Activated T-cell treated with anti-CD3 and anti-CD28 coated beads, Interleukin-2, amount 50 U/mL, for 4 hours (primary cell): ENCODE results near the gene AAK1. TPM values are rescaled to one million over a fixed set of nuclear protein-coding genes. Genes with fewer than 3 reads are reported as not detected.

ENCODE experiments used
- ATAC-seq, 2 donors: fragments of 200-7000 bp; cut with Tn5 transposase; one replicate each; pipeline ENCODE4 v1.10.0; 2021
- DNase-seq: peaks from one replicate; pipeline ENCODE4 v3.0.0-alpha.2; 2020
- H3K27me3 Mint-ChIP-seq: one replicate; pipeline ENCODE4 v1.8.0; 2021; ENCODE audit warnings: low read depth, mixed read lengths
- H3K36me3 Mint-ChIP-seq: one replicate; pipeline ENCODE4 v1.8.0; 2022; ENCODE audit warnings: mixed read lengths; ENCODE audit not compliant: insufficient read depth
- H3K4me1 Mint-ChIP-seq: one replicate; pipeline ENCODE4 v1.8.0; 2021; ENCODE audit warnings: low read depth, mixed read lengths
- H3K4me3 Mint-ChIP-seq: one replicate; pipeline ENCODE4 v1.8.0; 2021; ENCODE audit warnings: mild to moderate bottlenecking, moderate library complexity, mixed read lengths
- H3K9me3 Mint-ChIP-seq: one replicate; pipeline ENCODE4 v1.8.0; 2021; ENCODE audit warnings: mixed read lengths
- total RNA-seq, 3 donors: library from RNA; stranded (reverse); gene quantifications; one replicate each; pipeline ENCODE4 v1.2.1, GENCODE V29; 2021

Gene AAK1
- total RNA-seq, 3 donors from 2014 or later = 46.1 to 54.5 (median 51.6) TPM

GRCh38 chr2:69524799-69525198 lies 118.7 kb downstream of the AAK1 start:
- Mint-ChIP-seq H3K36me3 (peaks cover 40% of the 10 kb centered on the region), H3K4me1 (no peaks in the 10 kb centered on the region), H3K9me3 (no peaks in the 10 kb centered on the region), H3K4me3 (no peak overlapping the region), H3K27me3 (no peaks in the 10 kb centered on the region)
- no peak for ATAC-seq
- no peak for DNase-seq

DNA sequence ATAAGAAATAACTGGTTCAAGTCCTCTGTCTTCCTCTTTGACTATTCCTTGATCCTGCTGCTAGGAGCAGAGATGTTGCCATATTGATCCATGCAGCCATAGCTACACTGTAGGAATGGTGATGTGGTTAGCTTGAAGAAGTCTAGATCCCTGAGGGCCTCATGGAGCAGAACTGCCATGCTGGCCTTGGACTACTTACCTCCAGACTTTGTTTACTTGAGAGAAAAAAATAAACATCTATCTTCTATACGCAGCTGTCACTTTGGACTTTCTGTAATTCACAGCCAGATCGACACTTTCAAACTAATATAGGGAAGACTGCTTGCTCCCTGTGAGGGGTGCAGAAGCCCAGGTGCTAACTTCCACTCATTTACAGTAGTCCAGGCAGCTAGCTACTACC lies 121.8 kb downstream of the AAK1 start:
- Mint-ChIP-seq H3K9me3 (no peaks in the 10 kb centered on the region), H3K36me3 (peaks cover 49% of the 10 kb centered on the region), H3K4me1 (no peaks in the 10 kb centered on the region), H3K27me3 (no peaks in the 10 kb centered on the region), H3K4me3 (no peak overlapping the region)
- ATAC-seq (no peak), DNase-seq (no peak)

DNA sequence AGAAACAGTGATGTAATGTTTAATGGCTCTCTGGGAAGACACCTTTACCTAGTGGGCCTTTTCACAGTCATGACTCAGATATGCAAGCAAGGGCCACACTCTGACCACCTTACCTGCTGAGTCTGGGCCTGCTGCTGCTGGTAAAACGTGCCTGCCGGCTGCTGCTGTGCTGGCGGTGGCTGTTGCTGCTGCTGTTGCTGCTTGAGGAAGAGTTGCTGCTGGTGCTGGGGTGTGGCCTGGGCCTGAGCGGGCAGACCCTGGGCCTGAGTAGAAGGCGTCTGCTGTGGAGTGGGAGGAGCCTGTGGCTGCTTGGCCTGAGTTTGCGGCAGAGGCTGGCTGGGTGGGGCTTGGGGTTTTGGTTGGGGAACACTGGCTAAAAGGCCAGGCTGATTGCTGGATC lies 124.7 kb downstream of the AAK1 start:
- Mint-ChIP-seq H3K4me3 (no peak overlapping the region), H3K36me3 (peaks cover 60% of the 10 kb centered on the region), H3K4me1 (no peaks in the 10 kb centered on the region), H3K9me3 (no peaks in the 10 kb centered on the region), H3K27me3 (no peaks in the 10 kb centered on the region)
- ATAC-seq = no peak
- no peak for DNase-seq

DNA sequence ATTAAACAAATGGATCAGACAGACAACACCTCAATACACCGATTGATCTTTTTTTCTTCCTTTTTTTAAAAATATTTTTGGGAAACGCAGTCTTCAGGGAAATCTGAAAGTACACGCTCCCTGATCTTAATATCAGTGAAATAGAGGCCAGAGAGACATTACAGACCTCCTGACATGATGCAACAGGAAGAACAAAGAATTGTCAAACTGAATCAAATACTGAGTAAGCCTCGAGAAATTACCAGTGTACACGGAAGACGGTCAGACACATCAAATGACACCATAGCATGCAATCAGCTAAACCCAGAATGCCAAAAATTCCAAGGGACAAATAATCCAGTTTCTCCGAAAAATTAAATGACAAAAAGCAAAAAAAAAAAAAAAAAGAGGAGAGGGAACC lies 126.1 kb downstream of the AAK1 start:
- no peaks in the 10 kb centered on the region for H3K9me3 Mint-ChIP-seq
- ATAC-seq = no peak
- H3K4me1 Mint-ChIP-seq = no peaks in the 10 kb centered on the region
- peaks cover 65% of the 10 kb centered on the region for H3K36me3 Mint-ChIP-seq
- H3K4me3 Mint-ChIP-seq = no peak overlapping the region
- DNase-seq = no peak
- H3K27me3 Mint-ChIP-seq = no peaks in the 10 kb centered on the region

DNA sequence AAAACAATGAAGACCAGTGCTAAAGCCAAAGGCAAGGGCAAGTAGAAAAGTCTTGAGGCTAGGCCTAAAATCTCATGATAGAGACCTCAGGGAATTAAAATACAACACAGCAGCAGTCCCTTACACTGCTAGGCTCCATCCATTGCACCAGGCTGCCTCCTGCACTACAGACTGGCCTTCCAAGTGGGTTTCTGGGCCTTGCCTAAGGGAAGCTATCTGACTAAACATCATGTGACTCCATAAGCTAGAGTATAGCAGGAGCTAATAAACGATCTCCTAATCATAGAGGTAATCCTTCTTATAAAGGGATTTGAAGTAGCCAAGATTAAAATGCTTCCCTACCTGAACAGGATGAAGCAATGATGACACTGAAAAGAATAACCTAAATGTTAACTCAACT lies 128.7 kb downstream of the AAK1 start:
- peaks cover 6% of the 10 kb centered on the region for H3K9me3 Mint-ChIP-seq
- H3K4me1 Mint-ChIP-seq = no peaks in the 10 kb centered on the region
- H3K36me3 Mint-ChIP-seq = peaks cover 73% of the 10 kb centered on the region
- no peak for DNase-seq
- no peaks in the 10 kb centered on the region for H3K27me3 Mint-ChIP-seq
- H3K4me3 Mint-ChIP-seq = no peak overlapping the region
- no peak for ATAC-seq

GRCh38 chr2:69514406-69514805 lies 129.1 kb downstream of the AAK1 start:
- H3K9me3 Mint-ChIP-seq = peaks cover 6% of the 10 kb centered on the region
- no peak for DNase-seq
- H3K27me3 Mint-ChIP-seq = no peaks in the 10 kb centered on the region
- H3K4me3 Mint-ChIP-seq = no peak overlapping the region
- peaks cover 74% of the 10 kb centered on the region for H3K36me3 Mint-ChIP-seq
- no peak for ATAC-seq
- peaks cover 3% of the 10 kb centered on the region for H3K4me1 Mint-ChIP-seq

GRCh38 chr2:69512446-69512845 lies 131.1 kb downstream of the AAK1 start:
- DNase-seq (no peak), ATAC-seq (no peak)
- Mint-ChIP-seq H3K36me3 (peaks cover 80% of the 10 kb centered on the region), H3K9me3 (peaks cover 6% of the 10 kb centered on the region), H3K4me1 (peaks cover 22% of the 10 kb centered on the region), H3K4me3 (no peak overlapping the region), H3K27me3 (no peaks in the 10 kb centered on the region)

GRCh38 chr2:69510204-69510603 lies 133.3 kb downstream of the AAK1 start:
- peaks cover 81% of the 10 kb centered on the region for H3K36me3 Mint-ChIP-seq

GRCh38 chr2:69509750-69510140 lies 133.8 kb downstream of the AAK1 start:
- H3K4me3 Mint-ChIP-seq = no peak overlapping the region
- ATAC-seq (peak in 1 of 2 donors; percentile 33), DNase-seq (no peak)
- H3K27me3 Mint-ChIP-seq = no peaks in the 10 kb centered on the region
- H3K4me1 Mint-ChIP-seq = peaks cover 33% of the 10 kb centered on the region
- peaks cover 6% of the 10 kb centered on the region for H3K9me3 Mint-ChIP-seq
- H3K36me3 Mint-ChIP-seq = peaks cover 79% of the 10 kb centered on the region

More at GRCh38 chr2:69510204-69510603, 133.3 kb downstream of the AAK1 start:
- ATAC-seq (no peak), DNase-seq (no peak)
- Mint-ChIP-seq H3K4me1 (peaks cover 33% of the 10 kb centered on the region), H3K27me3 (no peaks in the 10 kb centered on the region), H3K9me3 (peaks cover 6% of the 10 kb centered on the region), H3K4me3 (no peak overlapping the region)

GRCh38 chr2:69509011-69509749 lies 134.4 kb downstream of the AAK1 start:
- Mint-ChIP-seq H3K4me1 (peaks cover 33% of the 10 kb centered on the region), H3K4me3 (no peak overlapping the region), H3K9me3 (peaks cover 6% of the 10 kb centered on the region), H3K27me3 (no peaks in the 10 kb centered on the region), H3K36me3 (peaks cover 74% of the 10 kb centered on the region)
- no peak for DNase-seq
- no peak for ATAC-seq

- Mint-ChIP-seq H3K36me3 (peaks cover 48% of the 10 kb centered on the region), H3K4me3 (no peak overlapping the region), H3K4me1 (peaks cover 41% of the 10 kb centered on the region), H3K9me3 (peaks cover 5% of the 10 kb centered on the region), H3K27me3 (no peaks in the 10 kb centered on the region)
- ATAC-seq = no peak
- DNase-seq = no peak
Measured at GRCh38 chr2:69505710-69506109, 137.8 kb downstream of the AAK1 start.

DNA sequence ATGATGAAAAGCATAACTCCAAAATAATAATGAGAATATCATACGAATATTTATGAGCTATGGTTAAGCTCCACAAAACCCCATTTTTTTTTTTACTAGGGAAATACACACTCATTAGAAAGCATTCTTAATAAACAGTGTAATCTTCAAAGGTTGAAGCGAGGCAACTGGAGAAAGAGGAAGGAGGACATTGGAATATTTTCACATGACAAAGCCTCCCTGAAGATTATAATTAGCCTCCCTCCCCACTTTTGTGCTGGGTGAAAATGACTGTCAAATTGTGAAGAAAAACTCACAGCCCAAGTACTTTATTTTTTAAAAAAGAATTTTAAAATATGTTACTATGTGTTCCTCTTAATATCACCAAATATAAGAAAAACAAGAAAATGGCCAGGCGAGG lies 142.2 kb downstream of the AAK1 start:
- DNase-seq = no peak
- peaks cover 22% of the 10 kb centered on the region for H3K36me3 Mint-ChIP-seq
- H3K27me3 Mint-ChIP-seq = no peaks in the 10 kb centered on the region
- H3K4me1 Mint-ChIP-seq = peaks cover 27% of the 10 kb centered on the region
- ATAC-seq = no peak
- H3K9me3 Mint-ChIP-seq = no peaks in the 10 kb centered on the region
- no peak overlapping the region for H3K4me3 Mint-ChIP-seq

DNA sequence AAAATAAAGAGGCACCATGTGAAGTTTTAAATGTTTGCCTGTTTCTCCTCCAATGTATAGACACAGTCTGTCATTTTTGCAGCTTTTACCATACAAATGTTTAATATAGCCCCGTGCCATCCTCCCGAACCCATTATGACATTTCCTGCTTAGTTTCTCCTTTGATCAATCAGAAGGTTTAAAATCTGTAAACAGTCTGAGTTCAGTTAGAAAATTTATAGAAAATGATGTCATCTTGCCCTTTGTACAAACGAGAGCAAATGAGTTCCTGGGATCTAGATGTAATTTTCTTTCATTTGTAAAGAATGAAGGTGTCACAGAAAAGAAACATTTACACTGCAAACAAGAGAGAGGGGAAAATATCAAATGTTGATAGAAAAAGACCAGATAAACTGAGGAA lies 143.6 kb downstream of the AAK1 start:
- H3K36me3 Mint-ChIP-seq = peaks cover 19% of the 10 kb centered on the region

DNA sequence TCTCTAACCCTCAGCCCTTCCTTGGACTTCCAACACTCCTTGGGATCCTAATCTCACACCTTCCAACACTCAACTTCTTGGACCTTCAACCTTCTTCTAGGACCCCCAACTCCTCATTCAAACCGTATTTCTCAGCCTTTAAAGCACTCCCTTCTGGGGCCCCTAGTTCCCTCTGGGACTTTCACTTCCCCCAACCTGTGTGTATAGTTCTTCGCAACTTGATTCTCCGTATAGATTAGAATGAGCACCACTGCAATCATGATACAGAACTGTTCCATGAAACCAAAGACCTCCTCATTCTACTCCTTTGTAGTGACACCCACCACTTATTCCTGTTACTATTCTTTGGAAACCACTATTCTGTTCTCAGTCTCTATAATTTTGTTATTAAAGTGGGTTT lies 144.3 kb downstream of the AAK1 start:
- ATAC-seq = peak; percentile 80 to 88
- peaks cover 24% of the 10 kb centered on the region for H3K4me1 Mint-ChIP-seq
- no peaks in the 10 kb centered on the region for H3K27me3 Mint-ChIP-seq
- no peaks in the 10 kb centered on the region for H3K9me3 Mint-ChIP-seq
- peaks cover 21% of the 10 kb centered on the region for H3K36me3 Mint-ChIP-seq
- peak overlapping the region; percentile 44 for H3K4me3 Mint-ChIP-seq
- DNase-seq = no peak

More for the DNA sequence above, 143.6 kb downstream of the AAK1 start:
- Mint-ChIP-seq H3K4me3 (peak overlapping the region; percentile 52), H3K9me3 (no peaks in the 10 kb centered on the region), H3K27me3 (no peaks in the 10 kb centered on the region), H3K4me1 (peaks cover 23% of the 10 kb centered on the region)
- DNase-seq = no peak
- peak in 1 of 2 donors; percentile 27 for ATAC-seq

DNA sequence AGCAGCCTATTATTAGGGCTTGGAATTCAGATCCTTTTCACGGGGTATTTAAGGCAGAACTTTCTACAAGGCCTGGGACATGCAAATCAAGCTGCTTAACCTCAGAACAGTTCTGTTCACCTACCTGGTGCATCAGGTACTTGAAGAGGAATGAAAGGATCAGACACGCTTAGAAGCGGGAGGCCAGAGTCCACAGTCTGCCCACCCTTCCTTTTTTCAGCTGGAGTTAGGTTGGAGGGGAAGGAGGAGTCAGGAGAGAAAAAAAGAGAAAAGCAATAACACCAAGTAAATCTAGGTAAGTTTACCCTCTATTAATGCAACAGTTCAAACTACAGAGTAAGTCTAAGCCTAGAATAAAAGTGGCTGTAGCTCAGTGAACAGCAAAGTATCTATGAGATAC lies 147.7 kb downstream of the AAK1 start:
- Mint-ChIP-seq H3K9me3 (no peaks in the 10 kb centered on the region), H3K4me3 (no peak overlapping the region), H3K4me1 (peaks cover 37% of the 10 kb centered on the region), H3K27me3 (no peaks in the 10 kb centered on the region), H3K36me3 (peaks cover 26% of the 10 kb centered on the region)
- no peak for DNase-seq
- no peak for ATAC-seq
